ENCODE measurements around the gene TTC1.

Gene TTC1

DNA sequence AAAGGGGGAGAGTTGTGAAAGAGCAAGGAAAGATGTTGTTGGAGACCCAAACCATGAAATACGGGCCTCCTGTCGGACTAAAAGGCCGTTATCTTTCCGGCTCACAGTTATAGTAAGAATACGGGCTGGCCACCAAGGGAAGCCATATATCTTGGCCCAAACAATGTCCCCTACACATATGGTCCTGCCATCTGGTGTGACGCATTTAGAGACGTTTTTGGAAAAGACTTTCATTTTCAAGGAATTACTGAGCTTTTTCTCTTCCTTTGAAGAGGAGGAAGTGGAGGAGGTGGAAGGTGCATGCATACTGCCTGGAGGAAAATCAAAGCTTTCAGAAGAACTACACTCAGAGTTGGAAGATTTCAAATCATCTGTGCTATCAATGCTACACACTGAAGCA, 83.6 kb downstream of the TTC1 start:
- no peak for DNase-seq

GRCh38 chr5:160092960-160093707, 84.2 kb downstream of the TTC1 start:
- DNase-seq, result no peak

DNA sequence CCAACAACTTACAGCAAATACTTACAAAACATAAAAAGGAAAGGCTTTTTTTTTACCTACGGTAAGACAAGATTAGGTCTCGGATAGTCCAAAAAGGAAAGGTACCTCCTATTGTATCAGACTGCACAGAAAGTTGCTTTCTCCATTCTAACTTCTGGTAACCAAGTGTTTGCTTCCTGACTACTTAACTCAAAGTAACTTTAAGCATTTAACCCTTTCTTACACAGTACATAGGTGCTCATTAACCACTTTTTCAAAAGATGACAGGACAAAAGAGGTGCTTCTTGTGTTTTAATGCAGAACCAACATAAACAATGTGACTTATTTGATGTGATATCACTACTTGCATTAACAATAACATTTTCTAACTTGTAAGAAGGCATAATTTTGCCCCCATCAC, 87.2 kb downstream of the TTC1 start:
- no peak for DNase-seq

DNA sequence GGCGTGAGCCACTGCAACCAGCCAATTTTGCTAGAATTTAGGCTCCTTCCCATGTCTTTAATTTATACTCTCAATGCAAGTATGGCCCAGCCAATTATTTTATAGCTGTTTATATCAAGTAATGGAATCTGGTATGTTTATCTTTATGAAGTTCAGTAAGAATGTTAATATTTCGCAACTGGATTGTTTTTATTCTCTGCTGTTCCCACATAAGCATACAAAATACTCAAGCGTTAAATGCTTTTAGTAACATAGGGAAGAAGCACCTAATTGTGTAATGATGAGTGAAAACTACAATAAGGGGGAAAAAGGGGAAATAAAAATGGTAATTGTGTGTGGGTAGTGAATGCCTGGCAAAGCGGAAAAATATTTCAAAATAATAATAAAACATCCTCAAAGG, 89.1 kb downstream of the TTC1 start:
- no peak for DNase-seq

- DNase-seq, result no peak
These were observed 96.9 kb downstream of the TTC1 start for GRCh38 chr5:160105686-160106360.

DNA sequence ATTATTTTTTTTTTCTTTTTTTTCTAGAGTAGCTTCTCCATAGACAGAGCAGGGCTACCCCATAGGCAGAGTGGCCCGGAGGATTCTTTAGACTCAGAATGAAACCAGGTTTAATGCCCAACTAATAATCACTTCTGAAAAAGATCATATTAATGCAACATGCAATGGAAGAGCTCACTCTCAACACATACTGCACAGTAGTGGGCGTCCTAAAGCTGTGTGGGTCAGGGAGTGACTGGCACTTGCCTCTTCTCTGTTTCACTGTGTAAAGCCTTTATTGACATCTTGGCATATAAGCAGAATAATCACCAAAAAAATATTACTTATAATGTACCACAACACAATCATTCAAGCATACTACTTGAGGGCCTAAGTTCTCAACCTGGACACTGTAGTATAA, 99.2 kb downstream of the TTC1 start:
- no peak for DNase-seq

All from activated CD4-positive, alpha-beta T cell treated with anti-CD3 and anti-CD28 coated beads, Interleukin-2, amount 50 U/mL, for 4 hours (primary cell).